ENCODE measurements around the gene RNASE12. TPM values are rescaled to one million over a fixed set of nuclear protein-coding genes. Genes with fewer than 3 reads are reported as not detected.

The RNASE12 gene
- total and polyA plus RNA-seq, 2 experiments from 2014 or later: not detected

GRCh38 chr14:20555845-20556244 lies 35.3 kb downstream of the RNASE12 start (continued):
- TF ChIP-seq CTCF (conservative IDR thresholded peaks at IDR 0.05; ENCODE audit: low read depth in 2 of 2) (no peak), NANOG (IDR thresholded peaks at IDR 0.05; ENCODE audit: borderline replicate concordance) (no peak), ZNF331 (CRISPR knock-in tag; IDR thresholded peaks at IDR 0.05; ENCODE audit: low read depth) (no peak), ETS1 (IDR thresholded peaks at IDR 0.05) (no peak), JUNB (IDR thresholded peaks at IDR 0.05; ENCODE audit: unreplicated experiment) (no peak), EZH2phosphoT487 (IDR thresholded peaks at IDR 0.05; ENCODE audit: unreplicated experiment) (no peak), REST (IDR thresholded peaks at IDR 0.05; ENCODE audit: unreplicated experiment) (no peak), STAT1 (IDR thresholded peaks at IDR 0.05; ENCODE audit: unreplicated experiment) (no peak)

GRCh38 chr14:20553024-20553423 lies 38.2 kb downstream of the RNASE12 start:
- Mint-ChIP-seq H3K36me3 (ENCODE audit: low read depth) (no peaks in the 10 kb centered on the region), H3K27ac (no peak overlapping the region), H3K9me3 (no peaks in the 10 kb centered on the region), H3K27me3 (ENCODE audit: insufficient read depth, low read depth, poor library complexity) (peaks cover 2% of the 10 kb centered on the region), H3K4me1 (peaks cover 19% of the 10 kb centered on the region), H3K4me3 (no peak overlapping the region)
- DNase-seq (ENCODE audit: low spot score): no peak
- Histone ChIP-seq H3K27ac (ENCODE audit: low read depth) (no peak overlapping the region), H4K20me1 (replicated peaks; ENCODE audit: insufficient read depth) (no peaks in the 10 kb centered on the region), H3K27me3 (ENCODE audit: insufficient read depth) (no peaks in the 10 kb centered on the region), H3K4me3 (no peak overlapping the region), H3F3A (replicated peaks; ENCODE audit: low read depth) (peaks cover 2% of the 10 kb centered on the region; the same call in 1 of the 2 replicates), H2AFZ (no peak overlapping the region), H3K79me2 (replicated peaks; ENCODE audit: insufficient read depth) (no peaks in the 10 kb centered on the region), H3K4me2 (no peak overlapping the region), H3K36me3 (ENCODE audit: insufficient read depth) (no peaks in the 10 kb centered on the region), H3K4me1 (ENCODE audit: insufficient read depth) (peaks cover 22% of the 10 kb centered on the region; the same call in 1 of the 2 replicates), H3K9me2 (ENCODE audit: insufficient read depth) (peaks cover 12% of the 10 kb centered on the region)
- ATAC-seq: no peak
- TF ChIP-seq POLR2AphosphoS5 (IDR thresholded peaks at IDR 0.05; ENCODE audit: low read depth) (no peak), EZH2phosphoT487 (IDR thresholded peaks at IDR 0.05; ENCODE audit: unreplicated experiment) (no peak), EZH2 (IDR thresholded peaks at IDR 0.05; ENCODE audit: low read depth, unreplicated experiment) (no peak), CREB1 (CRISPR knock-in tag; IDR thresholded peaks at IDR 0.05; ENCODE audit: low read depth) (no peak), ZNF462 (CRISPR knock-in tag; IDR thresholded peaks at IDR 0.05) (no peak), ETS1 (IDR thresholded peaks at IDR 0.05) (no peak), ZNF331 (CRISPR knock-in tag; IDR thresholded peaks at IDR 0.05; ENCODE audit: low read depth) (no peak)

All from GM23338 (cell line).